GM18858 (cell line): Measurements from ENCODE around the gene CABP4.
"Not testable (repeated sequence)": the region's sequence is repeated elsewhere in the genome, so short reads cannot be mapped to it uniquely, and the experiment has no call there.

Experiments
- ATAC-seq: cut with Tn5 transposase; IDR thresholded peaks from one replicate; pipeline ENCODE4 v1.9.1; 2021; ENCODE audit not compliant: unreplicated experiment

The CABP4 gene

DNA sequence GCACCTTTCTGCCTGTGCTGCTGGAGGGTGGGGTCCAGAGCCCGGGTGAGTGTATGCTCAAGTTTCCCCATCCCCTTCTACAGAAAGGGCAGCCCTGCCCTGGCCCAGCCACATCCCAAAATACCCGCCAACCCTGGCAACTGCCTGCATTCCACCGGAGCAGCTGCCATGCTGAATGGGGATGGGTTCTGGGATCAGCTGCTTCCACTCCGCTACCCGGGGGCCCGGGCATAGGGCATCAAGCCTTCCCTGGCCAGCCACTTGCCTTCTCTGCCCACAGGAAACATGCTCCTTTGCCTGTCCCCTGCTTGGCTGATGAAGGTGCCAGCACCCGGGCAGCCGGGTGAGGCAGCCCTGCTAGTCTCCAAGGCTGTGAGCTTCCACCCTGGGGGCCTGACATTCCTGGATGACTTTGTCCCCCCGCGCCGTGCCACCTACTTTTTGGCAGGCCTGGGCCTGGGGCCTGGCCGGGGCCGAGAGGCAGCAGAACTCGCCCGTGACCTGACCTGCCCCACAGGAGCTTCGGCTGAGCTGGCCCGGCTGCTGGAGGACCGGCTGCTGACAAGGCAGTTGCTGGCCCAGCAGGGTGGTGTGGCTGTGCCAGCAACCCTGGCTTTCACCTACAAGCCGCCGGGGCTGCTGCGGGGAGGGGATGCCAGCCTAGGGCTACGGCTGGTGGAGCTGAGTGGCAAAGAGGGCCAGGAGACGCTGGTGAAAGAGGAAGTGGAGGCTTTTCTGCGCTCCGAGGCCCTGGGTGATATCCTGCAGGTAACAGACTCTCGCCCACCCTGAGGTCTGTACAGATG is 36.5 kb upstream of the CABP4 start:
- ATAC-seq, result no peak

- ATAC-seq, result no peak
These were observed 35.7 kb upstream of the CABP4 start for GRCh38 chr11:67419325-67420049.

GRCh38 chr11:67420147-67420645 is 35.0 kb upstream of the CABP4 start:
- ATAC-seq, result no peak

- ATAC-seq, result peak; percentile 53
These were observed 34.3 kb upstream of the CABP4 start for GRCh38 chr11:67420646-67421429.

DNA sequence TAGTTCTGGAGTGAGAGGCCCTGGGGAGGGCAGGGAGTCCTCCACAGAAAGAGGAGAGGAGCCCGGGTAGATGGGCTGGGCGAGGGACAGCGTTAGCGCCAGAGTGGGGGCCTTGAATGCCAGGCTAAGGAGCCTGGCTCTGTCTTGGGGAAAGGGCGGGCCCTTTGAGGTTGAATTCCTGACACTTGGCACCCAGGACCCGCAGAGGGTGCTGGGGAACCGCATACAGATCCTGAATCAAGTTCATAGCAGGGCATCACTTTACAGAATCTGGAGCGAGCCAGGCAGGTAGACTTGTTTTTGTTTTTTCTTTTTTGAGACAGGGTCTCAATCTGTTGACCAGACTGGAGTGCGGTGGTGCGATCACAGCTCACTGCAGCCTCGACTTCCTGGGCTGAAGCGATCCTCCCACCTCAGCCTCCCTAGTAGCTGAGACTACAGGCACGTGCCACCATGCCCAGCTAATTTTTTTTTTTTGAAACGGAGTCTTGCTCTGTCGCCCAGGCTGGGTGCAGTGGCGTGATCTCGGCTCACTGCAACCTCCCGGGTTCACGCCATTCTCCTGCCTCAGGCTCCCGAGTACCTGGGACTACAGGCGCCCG is 33.6 kb upstream of the CABP4 start:
- no peak for ATAC-seq

- no peak for ATAC-seq
These were observed 32.3 kb upstream of the CABP4 start for GRCh38 chr11:67422891-67423290.

DNA sequence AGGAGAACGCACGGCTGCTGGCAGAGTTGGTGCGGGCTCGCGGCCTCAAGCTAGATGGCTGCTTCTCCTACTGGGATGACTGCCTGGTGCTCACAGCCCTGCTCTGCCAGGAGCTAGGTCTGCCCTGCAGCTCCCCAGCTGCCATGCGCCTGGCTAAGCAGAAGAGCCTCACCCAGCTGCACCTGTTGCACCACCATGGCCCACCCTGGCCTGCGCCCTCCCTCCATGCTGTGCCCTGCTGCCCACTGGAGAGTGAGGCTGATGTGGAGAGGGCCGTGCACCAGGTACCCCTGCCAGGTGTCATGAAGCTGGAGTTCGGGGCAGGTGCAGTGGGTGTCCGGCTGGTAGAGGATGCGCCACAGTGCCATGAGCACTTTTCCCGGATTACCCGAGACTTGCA is 31.7 kb upstream of the CABP4 start:
- no peak for ATAC-seq

- ATAC-seq, result no peak
These were observed 31.1 kb upstream of the CABP4 start for GRCh38 chr11:67423891-67424613.

DNA sequence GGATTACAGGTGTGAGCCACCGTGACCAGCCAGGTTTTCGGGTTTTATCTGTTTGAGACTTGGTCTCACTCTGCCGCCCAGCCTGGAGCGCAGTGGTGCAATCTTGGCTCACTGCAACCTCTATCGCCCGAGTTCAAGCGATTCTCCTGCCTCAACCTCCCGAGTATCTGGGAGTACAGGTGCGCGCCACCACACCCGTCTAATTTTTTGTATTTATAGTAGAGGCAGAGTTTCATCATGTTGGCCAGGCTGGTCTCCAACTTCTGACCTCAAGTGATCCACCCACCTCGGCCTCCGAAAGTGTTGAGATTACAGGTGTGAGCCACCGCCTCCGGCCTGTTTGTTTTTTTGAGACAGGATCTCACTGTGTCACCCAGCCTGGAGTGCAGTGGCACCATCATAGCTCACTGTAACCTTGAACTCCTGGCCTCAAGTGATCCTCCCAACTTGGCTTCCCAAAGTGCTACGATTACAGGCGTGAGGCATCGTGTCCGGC is 27.7 kb upstream of the CABP4 start:
- ATAC-seq, result not testable (repeated sequence)

- ATAC-seq, result peak; percentile 75
These were observed 26.8 kb upstream of the CABP4 start, which contains the start of gene RPS6KB2 for GRCh38 chr11:67428052-67429001. Gene RPS6KB2 (plus strand): TSS chr11:67428494. CDS start chr11:67428546, 52 bp downstream.

DNA sequence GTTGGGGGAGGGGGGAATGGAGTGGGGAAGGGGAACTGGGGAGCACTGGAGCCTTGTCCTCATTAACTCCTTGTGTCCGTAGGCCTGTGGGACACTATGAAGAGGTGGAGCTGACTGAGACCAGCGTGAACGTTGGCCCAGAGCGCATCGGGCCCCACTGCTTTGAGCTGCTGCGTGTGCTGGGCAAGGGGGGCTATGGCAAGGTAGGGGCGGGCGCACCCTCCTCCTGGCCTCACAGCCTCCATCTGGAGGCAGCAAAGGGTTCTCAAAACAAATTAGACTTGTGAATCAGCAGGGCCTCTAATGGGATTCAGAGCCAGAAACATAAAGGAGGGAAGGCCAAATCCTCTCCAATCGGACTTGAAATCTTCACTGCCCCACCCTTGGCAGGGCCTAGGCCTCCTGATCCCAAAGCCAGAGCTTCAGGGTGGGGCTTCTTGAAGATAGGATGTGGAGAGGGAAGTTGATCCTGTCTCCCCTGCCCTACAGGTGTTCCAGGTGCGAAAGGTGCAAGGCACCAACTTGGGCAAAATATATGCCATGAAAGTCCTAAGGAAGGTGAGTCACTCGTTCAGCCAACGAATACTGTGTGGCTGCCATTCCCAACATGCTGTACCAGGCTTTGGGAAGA is 26.0 kb upstream of the CABP4 start:
- ATAC-seq, result no peak

- ATAC-seq, result no peak
These were observed 25.4 kb upstream of the CABP4 start for GRCh38 chr11:67429722-67430121.

DNA sequence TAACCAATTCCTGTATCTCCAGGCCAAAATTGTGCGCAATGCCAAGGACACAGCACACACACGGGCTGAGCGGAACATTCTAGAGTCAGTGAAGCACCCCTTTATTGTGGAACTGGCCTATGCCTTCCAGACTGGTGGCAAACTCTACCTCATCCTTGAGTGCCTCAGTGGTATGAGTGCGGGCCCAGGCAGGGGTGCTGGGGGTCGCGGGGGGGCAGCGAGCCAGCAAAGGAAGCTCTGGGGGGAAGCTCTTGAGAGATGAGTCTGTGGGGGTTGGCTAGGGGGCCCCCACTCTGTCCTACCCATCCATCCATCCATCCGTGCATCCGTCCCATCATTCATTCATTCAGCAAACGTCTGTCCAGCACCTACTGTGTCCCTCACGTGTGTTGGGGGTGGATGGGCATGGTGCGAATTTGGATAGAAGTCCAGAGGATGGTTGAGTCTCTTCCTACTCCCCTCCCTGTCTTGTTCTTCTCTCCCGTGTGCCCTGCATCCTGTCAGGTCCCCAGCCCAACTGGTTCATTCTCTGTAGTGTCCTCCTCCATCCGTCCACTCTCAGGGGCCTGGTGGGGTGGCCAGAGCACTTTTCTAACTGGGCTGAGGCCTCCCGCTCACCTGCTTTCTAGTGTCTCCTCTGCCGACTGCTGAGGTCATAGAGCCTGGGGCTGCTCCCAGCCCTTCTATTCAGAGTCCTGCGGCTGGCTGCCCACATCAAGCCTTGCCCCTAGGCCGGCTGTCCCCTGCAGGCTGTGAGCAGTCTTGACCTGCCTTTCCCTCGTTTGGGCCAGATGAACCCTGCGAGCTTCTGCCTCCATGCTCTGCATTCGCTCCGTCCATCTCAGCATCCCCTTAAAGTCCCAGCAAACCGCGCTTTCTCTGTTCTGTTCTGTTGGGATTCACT is 23.6 kb upstream of the CABP4 start:
- no peak for ATAC-seq

GRCh38 chr11:67432655-67433349 is 22.4 kb upstream of the CABP4 start:
- ATAC-seq, result no peak

DNA sequence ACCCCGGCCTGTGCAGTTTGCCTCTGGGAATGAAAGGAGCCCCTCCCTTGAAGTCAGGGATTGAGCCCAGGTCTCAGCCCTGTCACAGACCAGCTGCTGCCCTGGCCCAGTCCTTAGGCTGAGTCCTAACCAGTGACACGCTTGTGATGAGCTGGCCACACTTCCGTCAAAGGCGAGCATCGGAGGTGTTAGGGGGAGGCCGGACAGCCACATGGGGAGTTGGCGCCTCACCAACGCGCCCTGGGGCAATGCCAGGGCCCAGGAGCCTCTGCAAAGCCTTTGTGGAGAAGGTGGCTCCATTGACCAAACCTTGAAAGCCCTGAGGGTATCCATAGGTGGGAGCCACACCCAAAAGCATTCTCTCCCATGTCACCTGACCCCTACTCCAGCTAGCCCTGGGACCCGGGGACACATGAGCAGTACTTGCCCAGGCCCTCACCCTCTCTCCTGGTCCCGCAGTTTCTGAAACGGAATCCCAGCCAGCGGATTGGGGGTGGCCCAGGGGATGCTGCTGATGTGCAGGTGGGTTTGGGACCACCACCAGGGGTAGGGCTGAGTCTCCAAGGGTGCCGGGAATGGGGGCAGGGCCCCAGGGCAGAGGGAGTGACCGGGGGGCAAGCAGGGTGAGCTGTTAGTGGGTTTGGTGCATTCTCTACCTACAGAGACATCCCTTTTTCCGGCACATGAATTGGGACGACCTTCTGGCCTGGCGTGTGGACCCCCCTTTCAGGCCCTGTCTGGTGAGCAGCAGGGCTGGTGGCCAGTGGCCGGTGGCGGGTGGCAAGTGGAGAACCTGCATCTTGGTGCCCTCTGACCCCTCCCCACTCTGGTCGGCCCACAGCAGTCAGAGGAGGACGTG is 21.4 kb upstream of the CABP4 start:
- no peak for ATAC-seq

DNA sequence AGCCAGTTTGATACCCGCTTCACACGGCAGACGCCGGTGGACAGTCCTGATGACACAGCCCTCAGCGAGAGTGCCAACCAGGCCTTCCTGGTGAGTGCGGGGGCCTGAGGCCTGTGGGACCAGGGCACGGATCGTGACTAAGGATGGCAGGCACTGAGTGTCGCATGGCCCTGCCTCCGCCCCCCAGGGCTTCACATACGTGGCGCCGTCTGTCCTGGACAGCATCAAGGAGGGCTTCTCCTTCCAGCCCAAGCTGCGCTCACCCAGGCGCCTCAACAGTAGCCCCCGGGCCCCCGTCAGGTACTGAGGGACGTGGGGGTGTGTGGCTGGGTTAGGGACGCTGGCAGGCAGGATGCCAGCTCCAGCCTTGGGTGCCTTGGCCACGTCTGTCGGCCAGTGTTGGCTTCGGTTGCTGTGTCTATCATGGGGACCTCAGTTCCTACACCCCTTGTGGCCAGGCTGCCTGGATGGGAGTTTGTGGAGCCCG is 20.7 kb upstream of the CABP4 start:
- ATAC-seq, result no peak
